Measurements from ENCODE around the gene FBXL20. TPM values are rescaled to one million over a fixed set of nuclear protein-coding genes. Genes with fewer than 3 reads are reported as not detected.
"Not testable (repeated sequence)": the region's sequence is repeated elsewhere in the genome, so short reads cannot be mapped to it uniquely, and the experiment has no call there.

FBXL20 gene
- total RNA-seq, 1 donor from 2014 or later = 13.8 TPM

DNA sequence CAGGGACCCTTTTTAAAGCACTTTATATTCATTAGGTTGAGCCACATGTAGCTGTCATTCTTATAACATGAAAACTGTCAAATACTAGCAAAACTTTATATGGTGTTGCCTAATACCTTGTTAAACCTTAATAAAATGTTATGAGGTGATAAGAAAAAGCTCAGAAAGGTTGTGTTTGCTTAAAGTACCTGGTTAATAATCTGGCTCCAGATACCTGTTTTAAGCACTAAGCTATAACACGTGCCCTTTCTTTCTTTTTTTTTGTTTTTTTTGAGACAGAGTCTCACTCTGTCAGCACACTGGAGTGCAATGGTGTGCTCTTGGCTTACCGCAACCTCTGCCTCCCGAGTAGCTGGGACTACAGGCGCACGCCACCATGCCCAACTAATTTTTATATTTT lies 116.7 kb downstream of the FBXL20 start:
- no peaks in the 10 kb centered on the region for H3K4me1 Mint-ChIP-seq
- H3K27ac Mint-ChIP-seq (ENCODE audit: unreplicated experiment) = no peak overlapping the region
- no peak overlapping the region for H3K4me3 Mint-ChIP-seq
- DNase-seq (ENCODE audit: low read depth, low spot score) = no peak
- H3K36me3 Mint-ChIP-seq (ENCODE audit: low read depth) = no peaks in the 10 kb centered on the region
- no peaks in the 10 kb centered on the region for H3K9me3 Mint-ChIP-seq
- TF ChIP-seq CTCF (conservative IDR thresholded peaks at IDR 0.05) = no peak
- H3K27me3 Mint-ChIP-seq (ENCODE audit: low read depth) = no peaks in the 10 kb centered on the region

DNA sequence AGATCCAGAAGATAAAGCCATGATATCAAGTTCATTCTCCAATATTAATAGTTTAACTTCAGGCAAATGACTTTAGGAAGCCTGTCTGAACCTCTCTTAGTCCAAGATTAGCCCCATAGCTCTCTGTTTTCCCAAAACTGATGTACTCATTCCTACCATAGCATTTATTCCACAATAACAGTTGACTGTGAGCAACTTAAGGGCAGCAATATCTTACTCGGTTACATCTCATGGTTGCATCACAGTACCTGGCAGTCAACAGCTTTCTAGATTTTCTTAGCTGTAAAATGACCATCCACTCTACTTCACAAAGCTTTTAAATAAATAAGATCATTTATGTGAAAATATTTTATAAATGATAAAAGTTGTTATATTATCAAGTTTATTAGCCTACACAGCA lies 117.5 kb downstream of the FBXL20 start:
- no peak for TF ChIP-seq CTCF (conservative IDR thresholded peaks at IDR 0.05)
- H3K27me3 Mint-ChIP-seq (ENCODE audit: low read depth) = no peaks in the 10 kb centered on the region
- no peak for DNase-seq (ENCODE audit: low read depth, low spot score)
- H3K27ac Mint-ChIP-seq (ENCODE audit: unreplicated experiment) = no peak overlapping the region
- no peaks in the 10 kb centered on the region for H3K36me3 Mint-ChIP-seq (ENCODE audit: low read depth)
- no peak overlapping the region for H3K4me3 Mint-ChIP-seq
- H3K4me1 Mint-ChIP-seq = no peaks in the 10 kb centered on the region
- no peaks in the 10 kb centered on the region for H3K9me3 Mint-ChIP-seq

GRCh38 chr17:39283098-39283497 lies 118.3 kb downstream of the FBXL20 start:
- DNase-seq (ENCODE audit: low read depth, low spot score) = no peak
- Mint-ChIP-seq H3K9me3 (no peaks in the 10 kb centered on the region), H3K4me1 (no peaks in the 10 kb centered on the region), H3K36me3 (ENCODE audit: low read depth) (no peaks in the 10 kb centered on the region), H3K27me3 (ENCODE audit: low read depth) (no peaks in the 10 kb centered on the region), H3K27ac (ENCODE audit: unreplicated experiment) (no peak overlapping the region), H3K4me3 (no peak overlapping the region)
- no peak for TF ChIP-seq CTCF (conservative IDR thresholded peaks at IDR 0.05)

GRCh38 chr17:39281806-39282205 lies 119.6 kb downstream of the FBXL20 start:
- Mint-ChIP-seq H3K9me3 (no peaks in the 10 kb centered on the region), H3K27ac (ENCODE audit: unreplicated experiment) (no peak overlapping the region), H3K4me1 (no peaks in the 10 kb centered on the region), H3K4me3 (no peak overlapping the region), H3K27me3 (ENCODE audit: low read depth) (no peaks in the 10 kb centered on the region), H3K36me3 (ENCODE audit: low read depth) (no peaks in the 10 kb centered on the region)
- DNase-seq (ENCODE audit: low read depth, low spot score) = no peak
- no peak for TF ChIP-seq CTCF (conservative IDR thresholded peaks at IDR 0.05)

- H3K27me3 Mint-ChIP-seq (ENCODE audit: low read depth); H3K4me3 Mint-ChIP-seq; H3K9me3 Mint-ChIP-seq; H3K27ac Mint-ChIP-seq (ENCODE audit: unreplicated experiment); H3K36me3 Mint-ChIP-seq (ENCODE audit: low read depth); H3K4me1 Mint-ChIP-seq; DNase-seq (ENCODE audit: low read depth, low spot score): not testable (repeated sequence)
Measured at GRCh38 chr17:39278246-39278645, 123.2 kb downstream of the FBXL20 start.

GRCh38 chr17:39277110-39277509 lies 124.3 kb downstream of the FBXL20 start:
- no peaks in the 10 kb centered on the region for H3K27me3 Mint-ChIP-seq (ENCODE audit: low read depth)
- no peak for TF ChIP-seq CTCF (conservative IDR thresholded peaks at IDR 0.05)
- no peak for DNase-seq (ENCODE audit: low read depth, low spot score)
- no peaks in the 10 kb centered on the region for H3K9me3 Mint-ChIP-seq
- no peaks in the 10 kb centered on the region for H3K4me1 Mint-ChIP-seq
- H3K36me3 Mint-ChIP-seq (ENCODE audit: low read depth) = no peaks in the 10 kb centered on the region
- H3K27ac Mint-ChIP-seq (ENCODE audit: unreplicated experiment) = no peak overlapping the region
- H3K4me3 Mint-ChIP-seq = no peak overlapping the region

Measured in neural crest cell (in vitro differentiated cells).